Testis (tissue), 2 donors: ENCODE measurements around the gene POMT2.

Source experiments
- CTCF ChIP-seq, 3 experiments: fragments of 450-650 bp in 2 of 3; fragments of 200-600 bp in 1 of 3; sonication (generic) in 1 of 3; IDR thresholded peaks; one replicate each; pipeline ENCODE4 v1.5.1; 2016 to 2019; ENCODE audit warnings: antibody characterized with exemption in 3 of 3, mild to moderate bottlenecking in 2 of 3, moderate library complexity in 1 of 3
- POLR2A ChIP-seq: fragments of 450-650 bp; IDR thresholded peaks from one replicate; pipeline ENCODE4 v1.6.1; 2017; ENCODE audit warnings: antibody characterized with exemption, mild to moderate bottlenecking, moderate library complexity

GRCh38 chr14:77275601-77276017 is 45.1 kb downstream of the POMT2 start:
- TF ChIP-seq CTCF (IDR thresholded peaks at IDR 0.05) (no peak), POLR2A (no peak)
